ENCODE data around the gene CAPN6.

DNA sequence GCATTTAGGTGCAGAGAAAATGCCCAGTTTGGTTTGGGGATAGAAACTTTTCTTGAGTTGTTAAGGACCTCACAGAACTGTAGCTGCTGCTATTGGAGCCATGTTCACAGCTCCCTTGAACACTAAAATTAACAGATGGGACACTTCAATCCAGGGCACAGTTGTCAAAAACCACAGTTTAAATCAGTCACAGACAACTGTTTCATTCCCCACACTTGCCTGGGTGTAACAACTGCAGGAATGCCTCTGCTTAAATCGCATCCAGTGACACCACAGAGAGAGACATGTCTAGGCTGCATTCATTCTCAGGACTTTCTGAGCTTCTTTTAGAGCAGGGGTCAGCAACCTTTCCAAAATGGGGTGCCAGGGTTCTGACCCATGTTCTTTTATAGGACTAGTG is 12.7 kb upstream of the CAPN6 start:
- no peak for TF ChIP-seq POLR2A (IDR thresholded peaks at IDR 0.05)
- TF ChIP-seq, protein P1, sequence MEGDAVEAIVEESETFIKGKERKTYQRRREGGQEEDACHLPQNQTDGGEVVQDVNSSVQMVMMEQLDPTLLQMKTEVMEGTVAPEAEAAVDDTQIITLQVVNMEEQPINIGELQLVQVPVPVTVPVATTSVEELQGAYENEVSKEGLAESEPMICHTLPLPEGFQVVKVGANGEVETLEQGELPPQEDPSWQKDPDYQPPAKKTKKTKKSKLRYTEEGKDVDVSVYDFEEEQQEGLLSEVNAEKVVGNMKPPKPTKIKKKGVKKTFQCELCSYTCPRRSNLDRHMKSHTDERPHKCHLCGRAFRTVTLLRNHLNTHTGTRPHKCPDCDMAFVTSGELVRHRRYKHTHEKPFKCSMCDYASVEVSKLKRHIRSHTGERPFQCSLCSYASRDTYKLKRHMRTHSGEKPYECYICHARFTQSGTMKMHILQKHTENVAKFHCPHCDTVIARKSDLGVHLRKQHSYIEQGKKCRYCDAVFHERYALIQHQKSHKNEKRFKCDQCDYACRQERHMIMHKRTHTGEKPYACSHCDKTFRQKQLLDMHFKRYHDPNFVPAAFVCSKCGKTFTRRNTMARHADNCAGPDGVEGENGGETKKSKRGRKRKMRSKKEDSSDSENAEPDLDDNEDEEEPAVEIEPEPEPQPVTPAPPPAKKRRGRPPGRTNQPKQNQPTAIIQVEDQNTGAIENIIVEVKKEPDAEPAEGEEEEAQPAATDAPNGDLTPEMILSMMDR (IDR thresholded peaks at IDR 0.05): no peak
- TF ChIP-seq EP300 (IDR thresholded peaks at IDR 0.05): no peak
